Neural progenitor cell (in vitro differentiated cells): Measurements from ENCODE around the gene HTT-AS. TPM values are rescaled to one million over a fixed set of nuclear protein-coding genes. Genes with fewer than 3 reads are reported as not detected.
A peak's percentile ranks its signal among the peaks of the same experiment; 100 is the strongest.

ENCODE experiments used
- DNase-seq: peaks from one replicate; pipeline ENCODE4 v3.0.0-alpha.2; 2016; ENCODE audit warnings: low spot score
- H2AFZ ChIP-seq: fragments of 200-600 bp; sonication (generic); replicated peaks from 2 replicates; pipeline ENCODE4 v1.6.1; 2016; ENCODE audit warnings: antibody characterized with exemption
- H3F3A ChIP-seq: fragments of 200-600 bp; sonication (generic); 2 replicates; pipeline ENCODE4 v1.6.1; 2016; ENCODE audit warnings: antibody characterized with exemption, low read depth
- H3K27ac ChIP-seq: fragments of 200-600 bp; sonication (generic); 2 replicates; pipeline ENCODE4 v1.5.1; 2016; ENCODE audit warnings: mild to moderate bottlenecking
- H3K27me3 ChIP-seq: fragments of 200-600 bp; sonication (generic); 2 replicates; pipeline ENCODE4 v1.6.1; 2016; ENCODE audit warnings: mild to moderate bottlenecking, moderate library complexity
- H3K36me3 ChIP-seq: fragments of 200-600 bp; sonication (generic); 2 replicates; pipeline ENCODE4 v1.5.1; 2016
- H3K4me1 ChIP-seq: fragments of 200-600 bp; sonication (generic); 2 replicates; pipeline ENCODE4 v1.6.1; 2016; ENCODE audit warnings: mixed run types
- H3K4me2 ChIP-seq: fragments of 200-600 bp; sonication (generic); 2 replicates; pipeline ENCODE4 v1.6.1; 2016
- H3K4me3 ChIP-seq: fragments of 200-600 bp; sonication (generic); 2 replicates; pipeline ENCODE4 v1.5.1; 2016
- H3K79me2 ChIP-seq: fragments of 200-600 bp; sonication (generic); 2 replicates; pipeline ENCODE4 v1.6.1; 2016; ENCODE audit warnings: low read depth
- H3K9ac ChIP-seq: fragments of 200-600 bp; sonication (generic); 2 replicates; pipeline ENCODE4 v1.6.1; 2016
- H3K9me3 ChIP-seq: fragments of 200-600 bp; sonication (generic); 2 replicates; pipeline ENCODE4 v1.5.1; 2016; ENCODE audit warnings: low read depth
- H4K20me1 ChIP-seq: fragments of 200-600 bp; sonication (generic); 2 replicates; pipeline ENCODE4 v1.6.1; 2016; ENCODE audit warnings: low read depth
- H3K27ac Mint-ChIP-seq: 3 replicates; pipeline ENCODE4 v1.8.0; 2021; ENCODE audit warnings: mixed read lengths
- H3K27me3 Mint-ChIP-seq: 2 replicates; pipeline ENCODE4 v1.8.0; 2022; ENCODE audit warnings: low read depth, mild to moderate bottlenecking, inconsistent platforms, moderate library complexity, mixed read lengths; ENCODE audit not compliant: insufficient read depth
- H3K36me3 Mint-ChIP-seq: 3 replicates; pipeline ENCODE4 v1.8.0; 2021; ENCODE audit warnings: mixed read lengths
- H3K4me1 Mint-ChIP-seq: 3 replicates; pipeline ENCODE4 v1.8.0; 2021; ENCODE audit warnings: mixed read lengths
- H3K4me3 Mint-ChIP-seq: 3 replicates; pipeline ENCODE4 v1.8.0; 2021; ENCODE audit warnings: mild to moderate bottlenecking, moderate library complexity, mixed read lengths
- H3K9me3 Mint-ChIP-seq: 3 replicates; pipeline ENCODE4 v1.8.0; 2020; ENCODE audit warnings: mixed read lengths
- CTCF ChIP-seq: fragments of 200-600 bp; sonication (generic); IDR thresholded peaks from 2 replicates; pipeline ENCODE4 v1.5.1; 2017; ENCODE audit warnings: antibody characterized with exemption, mild to moderate bottlenecking
- EZH2 ChIP-seq: fragments of 200-600 bp; sonication (generic); IDR thresholded peaks from 2 replicates; pipeline ENCODE4 v1.6.1; 2017; ENCODE audit warnings: antibody characterized with exemption, mild to moderate bottlenecking, moderate library complexity
- EZH2phosphoT487 ChIP-seq: fragments of 200-600 bp; sonication (generic); IDR thresholded peaks from 2 replicates; pipeline ENCODE4 v1.6.1; 2017; ENCODE audit warnings: antibody characterized with exemption
- total RNA-seq: library from RNA; depleted of rRNA; stranded (reverse); fragments of >200 nt; gene quantifications from 2 replicates; pipeline ENCODE4 v1.2.3, GENCODE V29; 2015; ENCODE audit warnings: low replicate concordance

HTT-AS gene
- total RNA-seq, 1 donor from 2014 or later = not detected

- H3K9me3 ChIP-seq = no peaks in the 10 kb centered on the region
- H3K27ac Mint-ChIP-seq = peak overlapping the region; percentile 37
- no peaks in the 10 kb centered on the region for H3K36me3 Mint-ChIP-seq
- DNase-seq = no peak
- no peak overlapping the region for H3K4me3 Mint-ChIP-seq
- H3K4me2 ChIP-seq = no peak overlapping the region
- no peak for TF ChIP-seq EZH2
- no peak for TF ChIP-seq EZH2phosphoT487
- no peak for TF ChIP-seq CTCF
- no peak overlapping the region for H3K27ac ChIP-seq
- no peaks in the 10 kb centered on the region for H3K4me1 Mint-ChIP-seq
- H2AFZ ChIP-seq = no peak overlapping the region
- no peaks in the 10 kb centered on the region for H3K9me3 Mint-ChIP-seq
- H4K20me1 ChIP-seq = no peaks in the 10 kb centered on the region
- no peaks in the 10 kb centered on the region for H3K27me3 ChIP-seq
- H3K27me3 Mint-ChIP-seq = peaks cover 3% of the 10 kb centered on the region
- H3K4me1 ChIP-seq = no peaks in the 10 kb centered on the region
- no peaks in the 10 kb centered on the region for H3K79me2 ChIP-seq
- H3K4me3 ChIP-seq = no peak overlapping the region
- no peak overlapping the region for H3K9ac ChIP-seq
- no peaks in the 10 kb centered on the region for H3K36me3 ChIP-seq
- H3F3A ChIP-seq = no peaks in the 10 kb centered on the region
These were observed 30.9 kb downstream of the HTT-AS start for GRCh38 chr4:3043282-3044020.

DNA sequence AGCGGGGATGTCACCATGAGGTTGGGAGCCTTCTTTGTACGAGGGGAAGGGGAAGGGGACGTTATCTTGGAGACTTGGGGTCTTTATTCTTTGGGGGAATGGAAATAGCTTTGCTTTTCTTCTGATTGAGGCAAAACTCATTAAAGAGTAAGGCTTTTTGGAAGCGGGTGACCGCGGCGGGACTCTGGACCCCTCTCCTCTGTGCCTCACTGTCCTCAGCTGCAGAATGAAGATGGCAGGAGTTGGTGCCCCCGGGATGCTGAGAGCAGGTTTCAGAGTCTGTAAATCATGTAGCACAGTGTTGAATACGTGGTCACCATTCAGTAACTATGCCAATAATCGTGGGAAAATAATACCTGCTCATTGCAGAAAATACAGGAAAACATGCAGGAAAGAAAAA lies 32.1 kb downstream of the HTT-AS start:
- Histone ChIP-seq H2AFZ (no peak overlapping the region), H3K4me2 (no peak overlapping the region), H3K4me3 (no peak overlapping the region), H3K27ac (no peak overlapping the region), H3K36me3 (no peaks in the 10 kb centered on the region), H3K4me1 (no peaks in the 10 kb centered on the region), H3K79me2 (no peaks in the 10 kb centered on the region), H4K20me1 (no peaks in the 10 kb centered on the region), H3K27me3 (no peaks in the 10 kb centered on the region), H3K9me3 (no peaks in the 10 kb centered on the region), H3K9ac (no peak overlapping the region), H3F3A (no peaks in the 10 kb centered on the region)
- Mint-ChIP-seq H3K4me1 (no peaks in the 10 kb centered on the region), H3K27me3 (peaks cover 5% of the 10 kb centered on the region), H3K27ac (no peak overlapping the region), H3K4me3 (no peak overlapping the region), H3K36me3 (no peaks in the 10 kb centered on the region), H3K9me3 (no peaks in the 10 kb centered on the region)
- no peak for DNase-seq
- TF ChIP-seq CTCF = no peak
- no peak for TF ChIP-seq EZH2phosphoT487
- TF ChIP-seq EZH2 = no peak

DNA sequence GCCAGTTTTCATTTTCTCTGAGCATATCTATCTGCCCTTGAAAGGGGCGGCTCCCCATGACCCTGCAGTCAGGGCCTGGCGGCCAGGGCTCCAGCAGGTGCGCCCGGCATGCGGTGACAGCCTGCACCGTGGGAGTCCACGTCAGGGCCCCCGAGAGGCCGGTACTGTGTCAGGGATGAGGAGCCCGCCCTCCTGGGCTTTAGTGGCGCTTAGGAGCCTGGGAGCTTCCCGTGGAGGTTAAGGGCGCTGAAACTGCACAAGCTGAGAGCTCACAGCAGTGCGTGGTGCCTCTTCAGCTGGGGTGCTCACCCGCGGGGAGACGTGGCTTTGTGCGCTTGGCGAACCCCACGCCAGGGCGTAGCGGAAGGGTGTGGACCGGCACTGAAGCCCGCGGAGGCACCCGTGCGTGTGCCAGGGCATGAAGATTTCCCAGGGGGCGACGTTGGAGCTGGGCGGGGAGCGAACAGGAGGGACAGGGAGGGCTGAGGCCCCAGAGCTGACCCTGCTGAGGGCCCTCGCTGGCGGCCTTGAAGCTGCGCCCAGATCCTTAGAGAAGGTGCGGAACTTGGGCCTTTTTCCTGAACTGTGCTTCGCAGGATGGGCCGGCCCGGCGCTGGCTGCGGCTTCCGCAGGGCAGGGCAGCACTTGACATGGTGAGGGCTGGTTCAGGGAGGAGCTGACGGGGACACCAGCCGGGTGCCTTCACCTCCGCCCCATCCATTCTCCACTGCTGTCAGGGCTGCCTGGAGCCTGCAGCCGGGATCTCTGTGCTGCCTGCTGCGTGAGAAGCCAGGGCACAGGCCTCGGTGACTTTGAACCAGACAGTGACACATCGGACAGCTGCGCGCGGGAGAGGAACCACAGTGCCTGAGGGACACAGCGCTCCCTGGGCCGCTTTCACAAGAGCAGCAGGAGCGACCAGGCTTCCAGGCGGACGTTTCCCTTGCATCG lies 32.9 kb downstream of the HTT-AS start:
- no peak for TF ChIP-seq CTCF
- TF ChIP-seq EZH2phosphoT487 = no peak
- no peak for TF ChIP-seq EZH2
- H3K4me1 ChIP-seq = no peaks in the 10 kb centered on the region
- H3K36me3 Mint-ChIP-seq = no peaks in the 10 kb centered on the region
- H3K4me2 ChIP-seq = no peak overlapping the region
- H4K20me1 ChIP-seq = no peaks in the 10 kb centered on the region
- no peaks in the 10 kb centered on the region for H3K4me1 Mint-ChIP-seq
- peaks cover 5% of the 10 kb centered on the region for H3K27me3 Mint-ChIP-seq
- no peaks in the 10 kb centered on the region for H3K9me3 ChIP-seq
- no peak for DNase-seq
- no peak overlapping the region for H2AFZ ChIP-seq
- no peak overlapping the region for H3K4me3 ChIP-seq
- H3K4me3 Mint-ChIP-seq = no peak overlapping the region
- H3K79me2 ChIP-seq = no peaks in the 10 kb centered on the region
- no peak overlapping the region for H3K27ac ChIP-seq
- no peaks in the 10 kb centered on the region for H3K9me3 Mint-ChIP-seq
- no peak overlapping the region for H3K27ac Mint-ChIP-seq
- H3K27me3 ChIP-seq = no peaks in the 10 kb centered on the region
- no peaks in the 10 kb centered on the region for H3K36me3 ChIP-seq
- H3K9ac ChIP-seq = no peak overlapping the region
- H3F3A ChIP-seq = no peaks in the 10 kb centered on the region
